ENCODE measurements around the gene SRSF3.
"Not testable (repeated sequence)": the region's sequence is repeated elsewhere in the genome, so short reads cannot be mapped to it uniquely, and the experiment has no call there.

Gene SRSF3

DNA sequence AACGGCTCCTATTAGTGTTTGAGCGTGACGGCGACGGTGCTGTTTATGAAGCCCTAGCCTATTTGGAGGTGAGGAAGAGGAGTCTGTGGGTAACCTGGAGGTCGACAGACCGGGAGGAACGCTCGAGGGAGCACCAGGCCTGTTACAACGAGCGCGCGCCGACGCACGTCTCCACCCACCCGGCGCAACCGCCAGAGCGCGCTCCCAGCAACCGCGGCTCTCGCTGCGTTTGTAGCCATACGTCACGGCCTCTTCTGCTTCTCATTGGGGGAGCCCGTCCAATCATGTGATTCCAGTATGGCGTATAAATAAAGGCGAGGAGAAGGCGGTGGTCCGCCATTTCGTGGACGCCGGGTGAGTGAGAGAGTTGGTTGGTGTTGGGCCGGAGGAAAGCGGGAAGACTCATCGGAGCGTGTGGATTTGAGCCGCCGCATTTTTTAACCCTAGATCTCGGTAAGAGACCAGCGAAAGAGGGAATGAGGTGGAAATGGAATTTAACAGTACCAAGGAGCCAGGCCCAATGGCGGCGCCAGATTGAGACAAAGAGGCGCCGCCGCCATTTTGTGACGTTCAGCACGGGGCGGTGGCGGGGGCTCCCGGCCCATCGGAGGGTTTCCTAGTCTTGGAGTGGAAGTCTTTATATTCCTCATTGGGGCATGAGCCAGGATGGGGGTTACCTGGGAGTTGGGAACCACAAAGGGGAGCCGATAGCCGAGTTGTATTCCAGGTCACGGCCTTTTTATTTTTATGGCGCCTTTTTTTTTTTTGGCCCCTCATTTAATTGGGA, at the start of gene SRSF3:
Gene SRSF3, plus strand, starts transcription at position 334 of the 787 bp plus-strand sequence. CDS start 2,401 bp downstream, outside the sequence.
- peak; percentile 83 to 87 for DNase-seq (ENCODE audit: low read depth in 2 of 2)

DNA sequence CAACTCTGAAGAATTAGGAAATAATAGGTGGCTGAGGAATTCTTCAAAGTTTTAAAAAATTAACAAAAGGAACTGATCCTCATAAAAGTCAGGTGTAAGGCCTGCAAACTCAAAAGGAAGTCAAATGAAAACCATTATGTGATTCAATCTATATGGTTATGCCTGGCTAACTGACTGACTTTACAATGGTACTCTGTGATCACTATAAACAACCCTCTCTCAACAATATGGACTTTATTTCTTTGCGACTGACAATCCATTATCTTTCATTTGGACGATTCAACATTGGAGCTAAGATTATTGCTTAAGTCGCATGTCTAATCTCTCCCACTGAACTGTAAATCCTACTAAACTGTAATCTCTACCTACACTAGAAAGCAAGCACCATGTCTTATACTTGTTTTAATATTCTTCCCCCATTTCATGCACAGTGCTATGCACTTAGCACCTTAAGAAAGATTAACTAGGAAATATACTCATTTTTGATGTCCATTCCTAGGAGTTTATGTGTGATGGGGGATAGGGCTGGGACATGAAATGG, 48.3 kb upstream of the SRSF3 start:
- no peak for DNase-seq (ENCODE audit: low read depth in 2 of 2)

DNA sequence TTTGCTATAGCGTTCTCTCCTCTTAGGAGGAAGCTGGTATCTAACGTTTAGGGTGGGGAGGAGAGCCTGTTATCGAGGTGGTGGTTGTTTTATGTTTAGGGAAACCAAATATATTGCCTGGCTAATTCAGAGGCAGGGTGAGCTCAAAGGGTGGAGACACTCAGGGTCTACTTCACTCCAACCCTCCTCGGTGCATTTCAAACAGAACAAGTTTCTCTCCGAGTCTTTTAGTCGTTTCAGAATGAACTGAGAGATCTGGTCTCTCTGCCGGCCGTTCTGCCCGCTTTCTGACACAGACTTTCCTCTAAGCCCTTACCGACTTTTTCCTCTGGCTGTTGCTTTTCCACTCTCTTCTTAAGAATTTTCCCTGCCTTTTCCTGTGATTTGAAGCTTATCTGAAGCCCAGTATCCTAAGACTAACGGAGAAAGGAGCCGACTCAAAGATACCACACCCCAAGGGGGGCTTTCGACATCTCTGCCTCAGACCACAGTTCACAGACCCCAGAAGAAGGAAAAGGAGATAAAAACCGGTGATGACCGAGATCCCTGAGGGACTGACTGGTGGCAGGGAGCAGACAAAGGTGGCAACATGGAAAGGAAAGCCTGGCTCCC, 47.7 kb upstream of the SRSF3 start:
- DNase-seq (ENCODE audit: low read depth in 2 of 2): no peak

DNA sequence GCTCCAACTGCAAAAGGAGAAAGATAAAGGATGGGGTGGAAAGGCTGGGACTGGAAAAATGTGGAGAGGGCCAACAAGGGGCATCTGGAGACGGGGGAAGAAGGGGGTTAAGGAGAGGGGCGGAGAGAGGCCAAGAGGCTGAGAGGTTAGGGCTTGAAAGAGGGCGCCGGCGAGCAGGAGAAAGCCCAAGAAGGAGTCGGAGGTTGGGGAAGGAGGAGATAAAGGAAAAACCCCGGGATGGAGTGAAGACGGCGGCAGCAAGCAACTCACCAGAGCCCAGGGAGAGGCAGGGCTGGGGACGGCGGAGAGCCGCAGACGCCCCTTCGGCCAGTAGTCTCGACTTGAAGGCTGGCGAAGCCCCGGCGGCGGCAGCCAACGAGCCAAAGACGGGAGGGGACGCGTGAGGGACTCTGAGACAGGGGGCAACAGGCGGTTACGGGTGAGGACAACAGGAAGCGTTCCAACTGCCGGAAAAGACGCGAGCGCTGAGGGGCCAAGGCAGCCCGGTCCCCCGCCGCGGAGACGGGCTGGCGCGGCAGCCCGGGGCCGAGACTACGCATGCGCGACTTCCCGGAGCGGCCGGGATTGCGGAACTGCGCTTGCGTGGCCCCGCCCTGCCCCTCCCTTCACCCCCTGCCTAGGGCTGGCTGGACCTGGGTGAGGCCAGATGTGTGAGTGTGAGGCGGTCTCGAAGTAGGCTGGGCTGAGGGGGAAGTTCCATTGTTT, 47.1 kb upstream of the SRSF3 start, which contains the start of gene STK38:
Gene STK38, minus strand, starts transcription at position 560 of the 726 bp plus-strand sequence. CDS start 7,277 bp downstream, outside the sequence.
- peak; percentile 91 to 92 for DNase-seq (ENCODE audit: low read depth in 2 of 2)

DNA sequence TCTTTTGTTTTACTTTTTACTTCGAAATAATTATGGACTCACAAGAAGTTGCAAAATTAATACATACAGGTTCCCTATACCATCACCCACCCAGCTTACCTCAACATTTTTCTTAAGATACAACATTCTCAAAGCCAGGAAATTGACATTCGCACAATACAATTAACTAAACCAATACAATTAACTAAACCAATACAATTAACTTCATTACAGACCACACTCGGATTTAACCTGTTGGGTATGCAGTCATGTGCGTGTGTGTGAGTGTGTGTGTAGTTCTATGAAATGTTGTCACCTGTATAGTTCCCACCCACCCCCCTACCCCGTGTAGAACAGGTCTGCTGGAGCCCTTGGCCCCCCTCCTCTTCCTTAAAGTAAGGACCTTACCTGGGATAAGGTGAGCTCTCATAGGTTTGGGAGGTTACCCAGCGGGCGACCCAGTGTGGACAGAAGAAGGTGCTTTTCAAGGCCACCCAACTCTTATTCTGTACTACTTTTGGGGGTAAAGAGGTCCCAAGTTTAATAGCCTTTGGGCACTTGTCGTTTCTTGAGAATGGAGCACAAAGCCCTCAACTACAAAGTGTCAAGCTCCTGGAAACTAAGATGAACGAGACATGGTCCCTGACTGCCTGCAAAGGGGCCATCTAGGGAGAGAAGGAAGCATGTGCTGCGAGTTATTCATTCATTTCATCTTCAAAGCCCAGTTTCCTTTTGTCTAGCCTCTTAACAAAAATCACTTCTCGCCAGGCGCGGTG, 46.3 kb upstream of the SRSF3 start:
- no peak for DNase-seq (ENCODE audit: low read depth in 2 of 2)

DNA sequence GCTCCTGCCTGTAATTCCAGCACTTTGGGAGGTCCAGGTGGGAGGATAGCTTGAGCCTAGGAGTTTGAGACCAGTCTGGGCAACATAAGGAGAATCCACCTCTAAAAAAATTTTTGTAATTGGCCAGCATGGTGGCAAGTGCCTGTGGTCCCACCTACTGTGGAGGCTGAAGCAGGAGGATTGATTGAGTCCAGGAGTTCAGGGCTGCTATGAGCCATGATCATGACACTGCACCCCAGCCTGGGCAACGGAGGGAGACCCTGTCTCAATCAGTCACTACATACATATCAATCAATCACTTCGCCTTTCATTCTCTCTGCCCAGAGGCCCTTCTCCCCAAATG, 45.8 kb upstream of the SRSF3 start:
- no peak for DNase-seq (ENCODE audit: low read depth in 2 of 2)

DNA sequence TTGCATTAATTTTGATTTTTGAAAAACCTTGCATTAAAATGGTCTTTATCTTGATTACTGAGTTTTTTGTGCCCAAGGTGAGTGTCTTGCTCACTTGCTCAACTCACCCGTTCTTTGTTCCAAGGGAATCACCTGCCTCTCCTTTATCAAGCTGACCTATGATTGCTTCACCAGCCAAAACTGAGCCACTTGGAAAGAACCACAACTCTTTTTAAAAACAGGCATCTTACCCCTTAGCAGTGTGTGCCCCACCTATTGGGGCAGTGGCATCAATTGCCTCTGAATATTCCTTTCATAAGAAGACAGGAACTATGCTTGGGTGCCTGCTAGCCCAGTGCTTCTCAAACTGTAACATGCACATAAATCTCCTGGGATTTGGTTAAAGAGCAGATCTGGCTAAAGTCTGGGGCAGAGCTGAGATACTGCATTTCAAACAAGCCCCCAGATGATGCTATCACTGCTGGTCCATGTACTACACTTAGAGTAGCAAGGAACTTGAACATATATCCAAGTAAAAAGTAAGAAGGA, 43.6 kb upstream of the SRSF3 start:
- no peak for DNase-seq (ENCODE audit: low read depth in 2 of 2)

DNA sequence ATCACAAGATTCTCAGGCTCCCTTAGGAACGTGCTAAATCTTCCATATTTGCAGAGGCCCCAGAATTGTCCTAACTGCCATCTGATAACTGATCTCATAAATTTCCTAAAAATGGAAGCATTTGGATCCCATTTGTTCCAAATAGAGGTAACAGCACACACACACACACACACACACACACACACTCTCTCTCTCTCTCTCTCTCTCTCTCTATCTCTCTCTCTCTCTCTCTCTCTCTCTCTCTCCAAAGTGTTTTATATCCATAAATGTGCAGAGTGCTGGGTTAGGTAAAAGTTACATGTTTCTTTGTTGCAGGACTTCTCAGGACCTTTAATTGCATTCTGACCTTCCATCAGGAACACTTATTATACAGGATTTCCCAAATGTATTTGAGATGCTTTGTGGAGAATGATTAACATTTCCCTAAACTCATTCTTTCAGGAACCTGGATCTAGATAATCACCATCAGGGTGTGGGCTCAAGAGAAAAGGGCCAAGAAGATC, 38.4 kb upstream of the SRSF3 start:
- no peak for DNase-seq (ENCODE audit: low read depth in 2 of 2)

DNA sequence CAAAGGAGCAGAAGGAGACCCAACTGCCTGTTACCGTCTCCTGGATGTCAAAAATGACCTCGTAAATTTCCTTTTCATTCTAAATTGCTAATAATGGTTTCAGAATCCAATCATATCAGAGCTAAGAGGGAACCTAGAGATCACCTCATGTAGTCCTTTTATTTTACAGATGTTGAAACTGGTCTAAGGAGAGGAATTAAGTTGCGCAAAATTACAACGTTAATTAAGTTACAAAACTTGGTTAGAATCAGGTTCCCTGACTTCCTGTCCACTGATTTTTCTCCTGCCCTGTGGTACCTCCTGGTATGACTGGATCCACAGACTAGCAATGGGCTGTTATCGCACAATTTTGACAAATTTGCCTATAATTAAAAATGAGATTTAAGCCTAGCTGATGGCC, 37.9 kb upstream of the SRSF3 start:
- DNase-seq (ENCODE audit: low read depth in 2 of 2): no peak

DNA sequence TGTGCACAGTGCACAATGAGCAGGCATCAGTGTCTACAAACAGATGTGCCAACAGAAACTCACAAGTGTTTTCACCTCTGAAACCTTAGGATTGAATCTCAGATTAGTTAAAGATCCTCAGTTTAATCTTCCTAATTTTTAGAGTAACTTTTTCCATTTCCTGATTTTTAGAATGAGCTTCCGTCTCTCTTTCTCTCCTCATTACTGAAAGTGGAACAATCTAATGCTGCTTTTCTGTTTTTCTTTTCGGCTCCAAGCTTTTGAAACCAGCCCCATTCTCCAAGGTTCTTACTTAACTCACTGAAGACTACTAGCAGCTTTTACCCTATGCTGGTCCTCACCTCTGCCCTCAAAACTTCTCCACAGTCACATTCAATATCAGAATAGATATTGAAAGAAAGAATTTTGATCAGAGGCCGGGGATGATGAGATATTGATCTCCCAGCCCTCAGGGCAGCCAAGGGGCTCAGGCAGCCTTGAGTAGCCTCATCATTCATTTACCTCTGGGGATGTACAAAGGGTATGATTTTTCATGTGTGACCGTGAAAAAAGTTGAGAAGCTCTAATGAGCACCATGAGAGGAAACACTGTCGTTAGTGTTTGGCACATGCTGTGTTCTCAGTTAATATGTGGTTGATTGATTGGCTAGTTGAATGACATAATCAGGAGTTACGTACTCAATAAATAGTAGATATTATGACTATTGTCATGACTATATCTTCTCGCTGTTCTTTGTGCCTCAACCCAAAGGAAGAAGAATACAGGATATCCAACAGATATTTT, 35.0 kb upstream of the SRSF3 start:
- no peak for DNase-seq (ENCODE audit: low read depth in 2 of 2)

DNA sequence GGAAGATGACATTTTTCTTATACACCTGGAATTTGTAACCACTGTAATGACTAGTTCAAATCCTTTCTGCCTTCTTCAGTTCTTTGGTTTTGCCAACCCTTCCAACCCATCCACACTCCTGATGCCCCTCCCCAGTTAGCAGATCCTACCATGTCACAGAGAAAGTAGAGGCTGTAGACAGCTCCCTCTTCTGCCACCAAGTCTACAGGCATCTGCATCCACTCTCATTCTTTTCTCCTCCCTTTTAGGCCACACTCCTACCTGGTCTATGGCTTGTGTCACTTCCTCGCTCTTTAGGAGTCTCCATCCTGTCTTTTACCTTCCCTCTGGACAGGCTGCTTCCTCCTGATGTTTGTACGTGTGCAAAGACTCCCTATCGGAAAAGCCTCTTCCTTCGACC, 33.3 kb upstream of the SRSF3 start:
- DNase-seq (ENCODE audit: low read depth in 2 of 2): no peak

DNA sequence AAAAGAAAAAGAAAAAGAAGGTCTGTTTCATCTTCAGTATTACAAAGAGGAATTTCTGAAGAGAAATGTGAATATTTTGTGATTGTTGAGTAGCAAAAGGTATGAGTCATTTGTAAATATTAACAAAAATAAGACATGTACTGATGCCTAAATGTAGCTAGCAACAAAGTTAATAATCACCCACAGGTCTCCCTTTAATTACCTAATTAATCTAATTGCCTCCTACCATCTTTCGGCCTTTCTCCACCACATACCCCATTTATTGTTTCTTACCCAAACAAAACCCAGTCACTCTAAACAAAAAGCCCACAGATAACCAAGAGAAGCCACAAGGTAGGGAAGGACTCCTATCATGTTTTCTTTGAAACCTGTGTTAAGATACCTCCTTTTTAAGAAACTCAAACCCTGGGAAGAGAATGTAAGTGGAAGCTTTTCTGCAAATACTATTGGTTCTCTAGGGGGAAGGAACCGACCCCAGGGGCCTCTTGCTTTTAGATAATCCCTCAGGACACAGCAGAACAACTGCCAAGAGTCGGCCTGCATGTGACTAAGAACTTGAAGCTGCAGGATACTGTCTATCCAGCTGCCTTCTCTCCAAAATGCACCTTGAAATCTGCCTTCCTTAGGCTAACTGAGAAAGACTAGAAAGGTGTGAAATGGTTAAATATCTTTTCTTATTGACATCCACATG, 30.8 kb upstream of the SRSF3 start:
- no peak for DNase-seq (ENCODE audit: low read depth in 2 of 2)

DNA sequence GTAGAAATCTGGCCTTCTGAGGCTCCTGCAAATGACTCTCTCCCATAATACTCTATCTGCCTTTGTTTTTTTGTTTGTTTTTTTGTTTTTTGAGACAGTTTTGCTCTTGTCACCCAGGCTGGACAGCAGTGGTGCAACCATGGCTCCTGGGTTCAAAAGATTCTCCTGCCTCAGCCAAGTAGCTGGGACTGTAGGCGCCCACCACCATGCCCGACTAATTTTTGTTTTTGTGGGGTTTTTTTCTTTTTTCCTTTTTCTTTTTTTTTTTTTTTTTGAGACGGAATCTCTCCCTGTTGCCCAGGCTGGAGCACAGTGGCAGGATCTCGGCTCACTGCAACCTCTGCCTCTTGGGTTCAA, 30.3 kb upstream of the SRSF3 start:
- DNase-seq (ENCODE audit: low read depth in 2 of 2): no peak

DNA sequence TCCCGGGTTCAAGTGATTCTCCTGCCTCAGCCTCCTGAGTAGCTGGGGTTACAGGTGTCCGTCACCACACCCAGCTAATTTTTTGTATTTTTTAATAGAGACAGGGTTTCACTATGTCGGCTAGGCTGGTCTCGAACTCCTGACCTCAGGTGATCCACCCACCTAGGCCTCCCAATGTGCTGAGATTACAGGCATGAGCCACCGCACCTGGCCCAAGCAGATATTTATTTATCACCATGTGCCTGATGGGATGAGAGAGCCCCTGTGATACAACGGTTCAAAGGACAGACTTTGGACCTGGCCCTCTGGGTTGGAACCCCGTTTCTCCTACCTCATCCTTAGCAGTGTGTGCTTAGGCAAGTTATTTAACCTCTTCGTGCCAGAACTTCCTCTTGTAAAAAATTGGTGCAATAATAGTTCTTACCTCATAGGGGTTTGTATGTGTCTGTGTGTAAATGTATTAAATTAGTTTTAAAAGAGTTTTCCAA, 27.7 kb upstream of the SRSF3 start:
- no peak for DNase-seq (ENCODE audit: low read depth in 2 of 2)

DNA sequence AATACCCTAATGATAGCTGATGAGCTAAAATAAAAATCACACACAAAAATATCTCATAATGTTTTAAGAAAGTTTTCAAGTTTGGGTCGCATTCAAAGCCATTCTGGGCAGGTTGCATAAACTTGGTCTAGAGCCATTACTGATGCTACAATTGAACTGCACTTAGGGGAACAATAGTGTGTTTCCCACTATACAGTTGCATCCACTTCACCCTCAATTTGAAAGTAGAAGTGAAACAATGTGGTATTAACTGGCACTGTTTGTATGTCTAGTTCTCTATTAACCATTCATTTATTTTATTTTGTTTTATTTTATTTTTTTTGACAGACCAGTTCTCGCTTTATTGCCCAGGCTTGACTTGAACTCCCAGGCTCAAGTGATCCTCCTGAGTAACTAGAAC, 23.9 kb upstream of the SRSF3 start:
- DNase-seq (ENCODE audit: low read depth in 2 of 2): no peak

DNA sequence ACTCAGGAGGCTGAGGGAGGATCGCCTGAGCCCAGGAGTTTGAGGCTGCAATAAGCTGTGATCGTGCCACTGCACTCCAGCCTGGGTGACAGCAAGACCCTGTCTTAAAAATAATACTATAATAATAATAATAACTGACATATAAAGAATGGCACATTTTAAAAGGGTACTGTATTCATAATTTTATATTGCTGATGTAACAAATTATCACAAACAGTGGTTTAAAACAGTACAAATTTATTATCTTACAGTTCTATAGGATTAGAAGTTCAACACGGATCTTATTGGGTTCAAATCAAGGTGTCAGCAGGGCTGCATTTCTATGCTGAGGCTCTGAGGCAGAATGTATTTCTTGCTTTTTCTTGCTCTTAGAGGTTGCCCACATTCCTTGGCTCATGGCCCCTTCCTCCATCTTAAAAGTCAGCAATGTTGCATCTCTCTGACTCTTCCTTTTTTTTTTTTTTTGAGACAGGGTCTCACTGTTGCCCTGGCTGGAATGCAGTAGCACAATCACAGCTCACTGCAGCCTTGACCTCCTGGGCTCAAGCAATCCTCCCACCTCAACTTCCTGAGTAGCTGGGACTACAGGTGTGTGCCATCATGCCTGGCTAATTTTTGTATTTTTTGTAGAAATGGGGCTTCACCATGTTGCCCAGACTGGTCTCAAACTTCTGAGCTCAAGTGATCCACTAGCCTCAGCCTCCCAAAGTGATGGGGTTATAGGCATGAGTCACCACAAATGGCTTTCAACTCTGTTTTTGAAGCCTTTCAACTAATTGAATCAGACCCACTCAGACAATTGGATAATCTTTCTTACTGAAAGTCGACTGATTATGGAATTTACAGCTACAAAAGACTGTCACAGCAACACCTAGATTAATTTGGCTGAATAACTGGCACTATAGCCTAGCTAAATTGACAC, 22.8 kb upstream of the SRSF3 start:
- DNase-seq (ENCODE audit: low read depth in 2 of 2): no peak

DNA sequence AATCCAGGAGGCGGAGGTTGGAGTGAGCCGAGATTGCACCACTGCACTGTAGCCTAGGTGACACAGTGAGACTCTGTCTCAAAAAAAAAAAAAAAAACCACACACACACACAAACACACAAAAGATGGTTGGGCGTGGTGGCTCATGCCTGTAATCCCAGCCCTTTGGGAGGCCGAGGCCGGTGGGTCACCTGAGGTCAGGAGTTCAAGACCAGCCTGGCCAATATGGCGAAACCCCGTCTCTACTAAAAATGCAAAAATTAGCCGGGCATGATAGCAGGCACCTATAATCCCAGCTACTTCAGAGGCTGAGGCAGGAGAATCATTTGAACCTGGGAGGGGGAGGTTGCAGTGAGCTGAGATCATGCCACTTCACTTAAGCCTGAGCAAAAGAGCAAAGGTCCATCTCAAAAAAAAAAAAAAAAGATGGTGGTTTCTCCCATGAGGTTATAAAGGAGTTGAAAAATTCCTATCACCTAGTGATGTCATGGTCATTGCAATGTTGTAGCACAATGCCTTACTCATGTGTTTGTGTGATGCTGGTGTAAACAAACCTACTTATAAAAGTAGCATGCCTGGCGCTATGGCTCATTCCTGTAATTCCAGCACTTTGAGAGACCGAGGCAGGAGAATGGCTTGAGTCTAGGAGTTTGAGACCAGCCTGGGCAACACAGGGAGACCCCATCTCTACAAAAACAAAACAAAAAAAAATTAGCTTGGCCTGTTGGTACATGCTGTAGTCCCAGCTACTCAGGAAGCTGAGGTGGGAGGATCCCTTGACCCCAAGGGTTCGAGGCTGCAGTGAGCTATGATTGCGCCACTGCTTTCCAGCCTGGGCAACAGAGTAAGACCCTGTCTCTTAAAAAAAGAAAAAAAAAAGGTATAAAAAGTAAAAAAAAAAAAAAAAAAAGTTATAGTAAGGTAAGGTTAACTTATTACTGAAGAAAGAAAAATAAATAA, 21.5 kb upstream of the SRSF3 start:
- not testable (repeated sequence) for DNase-seq (ENCODE audit: low read depth in 2 of 2)

DNA sequence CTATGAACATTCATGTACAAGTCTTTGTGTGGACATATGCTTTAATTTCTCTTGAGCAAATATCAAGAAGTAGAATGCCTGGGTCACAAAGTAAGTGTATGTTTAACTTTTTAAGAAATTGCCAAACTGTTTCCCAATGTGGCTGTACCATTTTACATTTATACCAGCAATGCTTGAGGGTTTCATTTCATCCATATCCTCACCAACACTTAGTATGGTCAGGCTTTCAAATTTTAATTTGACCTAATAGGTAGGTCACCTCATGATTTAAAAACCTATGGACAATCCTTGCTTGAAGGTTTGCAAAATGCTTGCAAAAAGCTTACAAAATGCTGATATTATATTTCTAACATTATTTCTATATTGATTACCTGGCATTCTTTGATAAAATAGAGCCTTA, 19.5 kb upstream of the SRSF3 start:
- DNase-seq (ENCODE audit: low read depth in 2 of 2): no peak

Data from stimulated activated CD8-positive, alpha-beta memory T cell treated with anti-CD3 and anti-CD28 coated beads, Interleukin-7, amount 100 ng/mL, for 1 hour (primary cell).